IPS-18a (cell line): ENCODE results near the gene DHRSX.
"Not testable (repeated sequence)": the region's sequence is repeated elsewhere in the genome, so short reads cannot be mapped to it uniquely, and the experiment has no call there.

ENCODE experiments used
- H3K27ac ChIP-seq: one replicate; pipeline ENCODE4 v1.5.1; 2013; ENCODE audit warnings: low read length
- H3K27me3 ChIP-seq: one replicate; pipeline ENCODE4 v1.6.1; 2013; ENCODE audit warnings: mild to moderate bottlenecking, low read length; ENCODE audit not compliant: control insufficient read depth, insufficient read depth
- H3K36me3 ChIP-seq: one replicate; pipeline ENCODE4 v1.6.1; 2013; ENCODE audit warnings: low read depth, low read length; ENCODE audit not compliant: control insufficient read depth
- H3K4me1 ChIP-seq: one replicate; pipeline ENCODE4 v1.6.1; 2013; ENCODE audit warnings: low read depth, low read length; ENCODE audit not compliant: control insufficient read depth
- H3K4me3 ChIP-seq: one replicate; pipeline ENCODE4 v1.5.1; 2013; ENCODE audit warnings: low read length
- H3K9ac ChIP-seq: one replicate; pipeline ENCODE4 v1.6.1; 2013; ENCODE audit warnings: mild to moderate bottlenecking, low read length, moderate library complexity
- H3K9me3 ChIP-seq: one replicate; pipeline ENCODE4 v1.6.1; 2013; ENCODE audit warnings: low read depth, low read length; ENCODE audit not compliant: control insufficient read depth

The DHRSX gene

DNA sequence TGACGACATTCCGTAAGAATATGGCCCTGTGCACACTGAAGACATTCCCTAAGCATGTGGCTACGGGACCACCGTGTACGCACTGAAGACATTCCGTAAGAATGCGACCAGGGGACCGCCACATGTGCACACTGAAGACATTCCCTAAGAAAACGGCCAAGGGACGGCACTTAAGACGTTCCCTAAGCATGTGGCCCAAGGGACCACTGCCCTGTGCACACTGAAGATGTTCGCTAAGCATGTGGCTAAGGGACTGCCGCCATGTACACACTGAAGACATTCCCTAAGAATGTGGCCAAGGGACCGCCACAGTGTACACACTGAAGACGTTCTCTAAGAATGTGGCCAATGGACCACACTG is 21.4 kb downstream of the DHRSX start:
- Histone ChIP-seq H3K27ac (no peak overlapping the region), H3K9ac (no peak overlapping the region), H3K9me3 (no peaks in the 10 kb centered on the region), H3K4me3 (no peak overlapping the region), H3K27me3 (no peaks in the 10 kb centered on the region), H3K4me1 (peaks cover 4% of the 10 kb centered on the region), H3K36me3 (no peaks in the 10 kb centered on the region)

GRCh38 chrX:2478546-2479419 is 22.0 kb downstream of the DHRSX start:
- no peaks in the 10 kb centered on the region for H3K27me3 ChIP-seq
- H3K4me3 ChIP-seq = no peak overlapping the region
- H3K9ac ChIP-seq = no peak overlapping the region
- H3K27ac ChIP-seq = no peak overlapping the region
- H3K4me1 ChIP-seq = no peaks in the 10 kb centered on the region
- H3K9me3 ChIP-seq = no peaks in the 10 kb centered on the region
- no peaks in the 10 kb centered on the region for H3K36me3 ChIP-seq

- not testable (repeated sequence) for H3K4me1 ChIP-seq, H3K9me3 ChIP-seq, H3K27ac ChIP-seq, H3K27me3 ChIP-seq, H3K9ac ChIP-seq, H3K4me3 ChIP-seq, H3K36me3 ChIP-seq
Observed at GRCh38 chrX:2477313-2477712, 23.5 kb downstream of the DHRSX start.

DNA sequence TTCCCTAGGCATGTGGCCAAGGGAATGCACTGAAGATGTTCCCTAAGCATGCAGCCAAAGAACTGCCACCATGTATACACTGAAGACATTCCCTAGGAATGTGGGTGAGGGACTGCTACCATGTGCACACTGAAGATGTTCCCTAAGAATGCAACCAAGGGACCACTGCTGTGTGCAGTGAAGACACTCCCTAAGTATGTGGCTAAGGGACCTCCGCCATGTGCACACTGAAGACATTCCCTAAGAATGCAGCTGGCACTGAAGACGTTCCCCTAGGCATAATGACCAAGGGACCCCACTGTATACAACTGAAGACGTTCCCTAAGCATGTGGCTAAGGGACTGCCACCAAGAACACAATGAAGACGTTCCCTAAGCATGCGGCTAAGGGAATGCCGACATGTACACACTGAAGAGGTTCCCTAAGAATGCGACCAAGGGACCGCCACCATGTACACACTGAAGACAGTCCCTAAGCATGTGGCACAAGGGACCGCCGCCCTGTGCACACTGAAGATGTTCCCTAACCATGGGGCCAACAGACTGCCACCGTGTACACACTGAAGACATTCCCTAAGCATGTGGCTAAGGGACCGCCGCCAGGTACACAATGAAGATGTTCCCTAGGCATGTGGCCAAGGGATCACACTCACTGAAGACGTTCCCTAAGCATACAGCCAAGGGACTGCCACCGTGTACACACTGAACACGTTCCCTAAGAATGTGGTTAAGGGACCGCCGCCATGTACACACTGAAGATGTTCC is 25.6 kb downstream of the DHRSX start:
- Histone ChIP-seq H3K9ac (no peak overlapping the region), H3K4me3 (no peak overlapping the region), H3K36me3 (no peaks in the 10 kb centered on the region), H3K27me3 (no peaks in the 10 kb centered on the region), H3K9me3 (peaks cover 1% of the 10 kb centered on the region), H3K4me1 (no peaks in the 10 kb centered on the region), H3K27ac (no peak overlapping the region)

GRCh38 chrX:2474280-2474962 is 26.4 kb downstream of the DHRSX start:
- Histone ChIP-seq H3K27ac (no peak overlapping the region), H3K4me3 (no peak overlapping the region), H3K36me3 (no peaks in the 10 kb centered on the region), H3K27me3 (no peaks in the 10 kb centered on the region), H3K9me3 (peaks cover 3% of the 10 kb centered on the region), H3K9ac (no peak overlapping the region), H3K4me1 (no peaks in the 10 kb centered on the region)

- H3K9me3 ChIP-seq = not testable (repeated sequence)
Observed at GRCh38 chrX:2473064-2473463, 27.7 kb downstream of the DHRSX start.

DNA sequence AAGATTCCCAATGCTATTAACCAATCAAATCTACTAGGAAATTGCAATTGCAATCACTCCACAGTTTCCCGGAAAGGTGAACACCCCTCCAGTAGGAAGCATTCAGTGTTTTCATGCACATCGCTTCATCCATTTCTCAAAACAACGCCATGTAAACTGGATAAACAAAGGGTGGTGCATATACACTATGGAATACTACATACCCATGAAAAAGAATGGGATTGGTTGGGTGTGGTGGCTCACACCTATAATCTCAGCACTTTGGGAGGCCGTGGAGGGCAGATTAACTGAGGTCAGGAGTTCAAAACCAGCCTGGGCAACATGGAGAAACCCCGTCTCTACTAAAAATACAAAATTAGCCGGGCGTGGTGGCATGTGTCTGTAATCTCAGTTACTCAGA is 29.1 kb downstream of the DHRSX start:
- H3K36me3 ChIP-seq = no peaks in the 10 kb centered on the region
- peaks cover 4% of the 10 kb centered on the region for H3K9me3 ChIP-seq
- H3K4me3 ChIP-seq = no peak overlapping the region
- no peaks in the 10 kb centered on the region for H3K27me3 ChIP-seq
- no peaks in the 10 kb centered on the region for H3K4me1 ChIP-seq
- no peak overlapping the region for H3K27ac ChIP-seq
- H3K9ac ChIP-seq = no peak overlapping the region

More at GRCh38 chrX:2473064-2473463, 27.7 kb downstream of the DHRSX start:
- H3K4me1 ChIP-seq, H3K27me3 ChIP-seq, H3K36me3 ChIP-seq, H3K4me3 ChIP-seq, H3K27ac ChIP-seq, H3K9ac ChIP-seq: not testable (repeated sequence)

DNA sequence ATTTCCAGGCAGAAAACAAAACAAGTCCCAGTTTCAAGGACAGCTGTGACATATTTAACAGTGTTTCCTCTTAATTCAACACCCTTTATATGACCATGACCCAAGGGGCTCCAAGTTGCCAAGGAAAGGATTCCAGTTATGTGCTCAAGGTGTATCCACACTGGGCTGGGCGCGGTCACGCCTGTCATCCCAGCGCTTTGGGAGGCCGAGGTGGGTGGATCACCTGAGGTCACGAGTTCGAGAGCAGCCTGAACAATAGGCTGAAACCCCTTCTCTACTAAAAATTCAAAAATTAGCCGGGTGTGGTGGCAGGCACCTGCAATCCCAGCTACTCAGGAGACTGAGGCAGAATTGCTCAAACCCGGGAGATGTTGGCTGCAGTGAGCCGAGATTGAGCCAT is 29.6 kb downstream of the DHRSX start:
- H3K9ac ChIP-seq, H3K4me3 ChIP-seq, H3K27me3 ChIP-seq, H3K27ac ChIP-seq, H3K36me3 ChIP-seq, H3K9me3 ChIP-seq, H3K4me1 ChIP-seq: not testable (repeated sequence)

GRCh38 chrX:2469852-2470251 is 30.9 kb downstream of the DHRSX start:
- H3K4me3 ChIP-seq, H3K36me3 ChIP-seq, H3K4me1 ChIP-seq, H3K9ac ChIP-seq, H3K27me3 ChIP-seq, H3K27ac ChIP-seq: not testable (repeated sequence)
- H3K9me3 ChIP-seq = peaks cover 17% of the 10 kb centered on the region

DNA sequence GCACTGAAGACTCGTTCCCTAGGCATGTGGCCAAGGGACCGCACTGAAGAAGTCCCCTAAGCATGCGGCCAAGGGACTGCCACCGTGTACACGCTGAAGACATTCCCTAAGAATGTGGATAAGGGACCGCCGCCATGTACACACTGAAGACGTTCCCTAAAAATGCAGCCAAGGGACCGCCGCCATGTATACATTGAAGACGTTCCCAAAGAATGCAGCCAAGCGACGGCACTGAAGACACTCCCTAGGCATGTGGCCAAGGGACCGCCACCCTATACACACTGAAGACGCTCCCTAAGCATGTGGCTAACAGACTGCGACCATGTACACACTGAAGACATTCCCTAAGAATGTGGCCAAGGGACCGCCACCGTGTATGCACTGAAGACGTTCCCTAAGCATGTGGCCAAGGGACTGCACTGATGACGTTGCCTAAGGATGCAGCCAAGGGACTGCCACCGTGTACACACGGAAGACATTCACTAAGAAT is 31.5 kb downstream of the DHRSX start:
- Histone ChIP-seq H3K4me3 (no peak overlapping the region), H3K9ac (no peak overlapping the region), H3K4me1 (no peaks in the 10 kb centered on the region), H3K36me3 (no peaks in the 10 kb centered on the region), H3K27me3 (no peaks in the 10 kb centered on the region), H3K9me3 (peaks cover 20% of the 10 kb centered on the region), H3K27ac (no peak overlapping the region)

- no peak overlapping the region for H3K27ac ChIP-seq
- no peaks in the 10 kb centered on the region for H3K4me1 ChIP-seq
- no peaks in the 10 kb centered on the region for H3K27me3 ChIP-seq
- H3K4me3 ChIP-seq = no peak overlapping the region
- no peak overlapping the region for H3K9ac ChIP-seq
- no peaks in the 10 kb centered on the region for H3K36me3 ChIP-seq
- H3K9me3 ChIP-seq = peaks cover 23% of the 10 kb centered on the region
Observed at GRCh38 chrX:2468261-2469195, 32.2 kb downstream of the DHRSX start.
